Liver (tissue), 9 donors: ENCODE results near the gene PRKAA2. TPM values are rescaled to one million over a fixed set of nuclear protein-coding genes. Genes with fewer than 3 reads are reported as not detected.

Source experiments
- DNase-seq: peaks from one replicate; pipeline ENCODE4 v3.0.0-alpha.2; 2017; ENCODE audit warnings: low spot score
- H3K27ac ChIP-seq, 2 donors: one replicate each; pipeline ENCODE4 v1.7.0; 2013; ENCODE audit warnings: inconsistent platforms in 2 of 2, low read length in 2 of 2, control low read depth in 1 of 2, low read depth in 1 of 2, mild to moderate bottlenecking in 1 of 2
- H3K27me3 ChIP-seq, 4 donors: one replicate each; pipeline versions ENCODE4 v1.6.1 to v1.7.0; 2013; ENCODE audit warnings: low read length in 3 of 4, inconsistent platforms in 1 of 4, mild to moderate bottlenecking in 1 of 4, moderate library complexity in 1 of 4; ENCODE audit not compliant: control insufficient read depth in 4 of 4, insufficient read depth in 4 of 4
- H3K36me3 ChIP-seq, 4 donors: one replicate each; pipeline versions ENCODE4 v1.6.1 to v1.7.0; 2013; ENCODE audit warnings: low read length in 3 of 4, mild to moderate bottlenecking in 3 of 4, low read depth in 1 of 4, moderate library complexity in 1 of 4; ENCODE audit not compliant: control insufficient read depth in 4 of 4, insufficient read depth in 3 of 4
- H3K4me1 ChIP-seq, 4 donors: one replicate each; pipeline versions ENCODE4 v1.6.1 to v1.7.0; 2013; ENCODE audit warnings: low read length in 3 of 4, mild to moderate bottlenecking in 3 of 4, moderate library complexity in 1 of 4; ENCODE audit not compliant: control insufficient read depth in 4 of 4, insufficient read depth in 4 of 4
- H3K4me3 ChIP-seq, 3 donors: one replicate each; pipeline versions ENCODE4 v1.6.1 to v1.7.0; 2013; ENCODE audit warnings: low read length in 3 of 3, control low read depth in 1 of 3, low read depth in 1 of 3, mild to moderate bottlenecking in 1 of 3
- H3K9ac ChIP-seq, 2 donors: one replicate each; pipeline ENCODE4 v1.7.0; 2013; ENCODE audit warnings: low read length in 2 of 2, mild to moderate bottlenecking in 2 of 2, moderate library complexity in 2 of 2, control low read depth in 1 of 2, low read depth in 1 of 2
- H3K9me3 ChIP-seq, 4 donors: one replicate each; pipeline versions ENCODE4 v1.6.1 to v1.7.0; 2013; ENCODE audit warnings: low read length in 3 of 4; ENCODE audit not compliant: control insufficient read depth in 4 of 4
- ATF3 ChIP-seq: IDR thresholded peaks from 2 replicates; pipeline ENCODE4 v1.6.1; 2016; ENCODE audit warnings: antibody characterized with exemption
- CTCF ChIP-seq: fragments of 150-350 bp; IDR thresholded peaks from 2 replicates; pipeline ENCODE4 v1.5.1; 2017; ENCODE audit warnings: improper control_type of control experiment, low read depth, low read length; ENCODE audit not compliant: missing input control
- EGR1 ChIP-seq, 2 donors: IDR thresholded peaks; 2 replicates each; pipeline ENCODE4 v1.6.1; 2016 to 2018; ENCODE audit warnings: antibody characterized with exemption in 2 of 2, low read depth in 2 of 2
- FOXA1 ChIP-seq: IDR thresholded peaks from 2 replicates; pipeline ENCODE4 v1.6.1; 2016; ENCODE audit warnings: antibody characterized with exemption
- FOXA2 ChIP-seq: IDR thresholded peaks from 2 replicates; pipeline ENCODE4 v1.6.1; 2016; ENCODE audit warnings: antibody characterized with exemption
- GABPA ChIP-seq, 2 donors: IDR thresholded peaks in 1 of 2; conservative IDR thresholded peaks in 1 of 2; 2 replicates each; pipeline ENCODE4 v1.6.1; 2016; ENCODE audit warnings: antibody characterized with exemption in 2 of 2, mild to moderate bottlenecking in 1 of 2, moderate library complexity in 1 of 2
- HNF4G ChIP-seq: IDR thresholded peaks from 2 replicates; pipeline ENCODE4 v1.6.1; 2016; ENCODE audit warnings: antibody characterized with exemption
- JUND ChIP-seq, 2 donors: IDR thresholded peaks; 2 replicates each; pipeline ENCODE4 v1.6.1; 2016; ENCODE audit warnings: antibody characterized with exemption in 2 of 2
- MAX ChIP-seq: IDR thresholded peaks from 2 replicates; pipeline ENCODE4 v1.6.1; 2016; ENCODE audit warnings: antibody characterized with exemption
- NR2F2 ChIP-seq: IDR thresholded peaks from 2 replicates; pipeline ENCODE4 v1.6.1; 2016; ENCODE audit warnings: antibody characterized with exemption
- RAD21 ChIP-seq, 2 donors: IDR thresholded peaks; 2 replicates each; pipeline ENCODE4 v1.6.1; 2016; ENCODE audit warnings: antibody characterized with exemption in 2 of 2, mild to moderate bottlenecking in 2 of 2
- REST ChIP-seq: IDR thresholded peaks from 2 replicates; pipeline ENCODE4 v1.6.1; 2016; ENCODE audit warnings: antibody characterized with exemption, mild to moderate bottlenecking
- RXRA ChIP-seq, 2 donors: IDR thresholded peaks; 2 replicates each; pipeline ENCODE4 v1.6.1; 2017 to 2018; ENCODE audit warnings: antibody characterized with exemption in 2 of 2, mild to moderate bottlenecking in 1 of 2
- SP1 ChIP-seq: IDR thresholded peaks from 2 replicates; pipeline ENCODE4 v1.6.1; 2018; ENCODE audit warnings: antibody characterized with exemption, mild to moderate bottlenecking
- TAF1 ChIP-seq: conservative IDR thresholded peaks from 2 replicates; pipeline ENCODE4 v1.6.1; 2016; ENCODE audit warnings: antibody characterized with exemption, mild to moderate bottlenecking
- YY1 ChIP-seq: IDR thresholded peaks from 2 replicates; pipeline ENCODE4 v1.6.1; 2016; ENCODE audit warnings: antibody characterized with exemption, mild to moderate bottlenecking
- ZBTB33 ChIP-seq: IDR thresholded peaks from 2 replicates; pipeline ENCODE4 v1.6.1; 2016; ENCODE audit warnings: antibody characterized with exemption
- WGBS: extraction: QIAGEN DNeasy Blood & Tissue Kit; methylation state at CpG from one replicate; pipeline ENCODE4 v1.1.7; 2013; 5-methylcytosine and 5-hydroxymethylcytosine counted together
- polyA plus RNA-seq, 2 donors: library from polyadenylated mRNA; stranded (reverse) in 1 of 2; unstranded in 1 of 2; fragments of 200-250 nt in 1 of 2; fragments of >200 nt in 1 of 2; fragmentation: Nextera tagmentation in 1 of 2; extraction: Ambion mirVana in 1 of 2; gene quantifications; one replicate each; pipeline versions ENCODE4 v1.2.1 to v1.2.3, GENCODE V29; 2013 to 2015
- total RNA-seq, 2 donors: library from RNA; depleted of rRNA; stranded (reverse); fragments of >200 nt; gene quantifications; one replicate each; pipeline ENCODE4 v1.2.3, GENCODE V29; 2014
- donor health status: healthy.
- donor health status: healthy.
- donor health status: healthy.
- donor health status: healthy.
- donor health status: healthy.

The PRKAA2 gene
- total and polyA plus RNA-seq, 4 donors = 0.33 to 2.7 (median 1.6) TPM

- H3K9me3 ChIP-seq = no peaks in the 10 kb centered on the region
- no peak for DNase-seq
- no peak overlapping the region for H3K4me3 ChIP-seq
- no peak overlapping the region for H3K9ac ChIP-seq
- H3K27me3 ChIP-seq = no peaks in the 10 kb centered on the region
- TF ChIP-seq RXRA (IDR thresholded peaks at IDR 0.05) (no peak), RAD21 (IDR thresholded peaks at IDR 0.05) (no peak), REST (no peak), FOXA1 (no peak), YY1 (no peak), FOXA2 (no peak), ZBTB33 (no peak)
- WGBS = 80% methylated on average over 3 of the region's 3 CpGs
- no peak overlapping the region for H3K27ac ChIP-seq
- H3K4me1 ChIP-seq = no peaks in the 10 kb centered on the region
- H3K36me3 ChIP-seq = peaks cover 0 to 45% (median 21%) of the 10 kb centered on the region in 4 donors
Observed at GRCh38 chr1:56745231-56745630, 100.1 kb downstream of the PRKAA2 start.

GRCh38 chr1:56754708-56755479 is 109.8 kb downstream of the PRKAA2 start:
- H3K9me3 ChIP-seq = no peaks in the 10 kb centered on the region
- H3K27ac ChIP-seq = no peak overlapping the region
- 83% methylated on average over 1 of the region's 1 CpG for WGBS
- no peak overlapping the region for H3K4me3 ChIP-seq
- H3K27me3 ChIP-seq = no peaks in the 10 kb centered on the region
- H3K9ac ChIP-seq = no peak overlapping the region
- H3K4me1 ChIP-seq = peaks cover 0 to 6% (median 2%) of the 10 kb centered on the region in 4 donors
- no peak for TF ChIP-seq YY1
- TF ChIP-seq MAX = no peak
- no peak for TF ChIP-seq GABPA (IDR thresholded peaks at IDR 0.05 in 1 of 2, conservative IDR thresholded peaks at IDR 0.05 in 1 of 2)
- TF ChIP-seq CTCF = no peak
- no peak for TF ChIP-seq TAF1
- TF ChIP-seq RAD21 (IDR thresholded peaks at IDR 0.05) = no peak
- TF ChIP-seq ATF3 = no peak
- TF ChIP-seq NR2F2 = no peak
- TF ChIP-seq SP1 = no peak
- no peak for TF ChIP-seq HNF4G
- TF ChIP-seq REST = no peak
- no peak for TF ChIP-seq RXRA (IDR thresholded peaks at IDR 0.05)
- TF ChIP-seq JUND (IDR thresholded peaks at IDR 0.05) = no peak
- no peak for TF ChIP-seq EGR1 (IDR thresholded peaks at IDR 0.05; ENCODE audit: low read depth in 2 of 2)
- TF ChIP-seq FOXA1 = no peak
- H3K36me3 ChIP-seq = peaks cover 0 to 25% (median 8%) of the 10 kb centered on the region in 4 donors
- no peak for DNase-seq
